Stimulated activated CD4-positive, alpha-beta T cell treated with anti-CD3 and anti-CD28 coated beads, Interleukin-12 subunit alpha, Interleukin-12 subunit beta, amount 100 ng/mL, for 48 hours (primary cell): ENCODE measurements around the gene MED29.

ENCODE experiments used
- DNase-seq, 3 donors: peaks; one replicate each; pipeline ENCODE4 v3.0.0-alpha.2; 2020; ENCODE audit warnings: low read depth in 2 of 3, low spot score in 1 of 3

The MED29 gene

DNA sequence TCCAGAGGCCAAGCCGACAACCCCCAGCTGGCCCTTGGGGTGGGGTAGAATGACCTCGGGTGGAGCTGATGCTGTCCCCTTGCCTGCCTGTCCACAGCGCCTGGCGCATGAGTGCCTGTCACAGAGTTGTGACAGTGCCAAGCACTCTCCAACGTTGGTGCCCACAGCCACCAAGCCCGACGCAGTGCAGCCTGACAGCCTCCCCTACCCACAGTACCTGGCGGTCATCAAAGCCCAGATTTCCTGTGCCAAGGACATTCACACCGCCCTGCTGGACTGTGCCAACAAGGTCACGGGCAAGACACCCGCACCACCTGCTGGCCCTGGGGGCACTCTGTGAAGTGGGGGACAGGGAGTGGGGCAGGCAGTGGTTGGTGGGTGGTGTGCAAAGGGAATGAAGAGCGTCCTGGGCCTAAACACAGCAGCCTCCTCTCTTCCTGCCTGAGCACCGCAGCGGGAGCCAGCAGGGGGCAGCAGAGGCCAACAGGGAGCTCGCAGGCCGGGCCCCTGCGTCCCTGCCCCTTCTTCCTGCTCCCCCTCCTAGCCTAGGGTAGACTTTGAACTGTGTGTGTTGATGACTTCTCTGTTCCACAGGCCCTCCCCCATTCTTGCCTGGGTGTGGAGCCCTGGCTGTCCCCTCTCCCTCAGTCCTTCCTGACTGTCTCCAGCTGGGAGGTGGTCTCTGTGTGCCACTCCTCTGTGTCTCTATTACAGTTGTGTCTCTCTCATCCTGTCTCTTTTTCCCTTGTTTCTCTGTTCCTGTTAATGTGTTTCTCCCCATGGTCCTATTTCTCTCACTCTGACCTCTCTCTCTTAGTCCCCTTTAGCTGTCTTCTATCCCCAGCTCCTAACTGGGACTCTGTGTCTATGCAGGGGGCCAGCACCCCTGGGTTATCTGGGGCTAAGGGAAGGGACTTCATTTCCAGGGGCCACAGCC is 6.5 kb downstream of the MED29 start:
- peak; percentile 88 to 93 (median 92) for DNase-seq

DNA sequence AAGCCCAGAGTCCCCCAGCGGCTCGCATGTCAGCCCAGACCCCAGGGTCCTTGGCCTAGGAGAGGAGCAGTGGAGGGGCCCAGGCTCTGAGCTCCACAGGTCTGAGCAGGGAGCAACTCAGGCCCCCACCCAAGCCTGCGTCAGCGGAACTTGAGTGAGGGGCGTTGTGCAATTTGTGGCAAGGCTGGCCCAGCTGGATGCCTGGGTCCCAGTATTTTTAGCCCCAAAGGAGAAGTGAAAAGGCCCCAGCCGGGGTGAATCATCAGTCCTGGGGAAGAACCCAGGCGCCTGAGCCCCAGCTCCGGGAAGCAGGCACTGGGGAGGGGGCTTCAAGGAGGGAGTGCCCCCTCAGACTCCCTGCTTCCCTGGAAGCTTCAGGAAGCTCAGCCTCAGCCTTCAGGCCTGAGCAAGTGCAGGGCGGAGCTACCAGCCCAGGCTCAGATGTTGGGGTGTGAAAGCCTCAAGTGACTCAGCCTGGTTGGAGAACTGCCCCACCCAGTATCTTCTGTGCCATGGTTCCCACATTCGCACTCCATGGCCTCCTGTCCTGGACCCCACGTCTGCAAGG is 7.2 kb downstream of the MED29 start:
- DNase-seq, result peak in 2 of 3 donors; percentile 40 to 47

DNA sequence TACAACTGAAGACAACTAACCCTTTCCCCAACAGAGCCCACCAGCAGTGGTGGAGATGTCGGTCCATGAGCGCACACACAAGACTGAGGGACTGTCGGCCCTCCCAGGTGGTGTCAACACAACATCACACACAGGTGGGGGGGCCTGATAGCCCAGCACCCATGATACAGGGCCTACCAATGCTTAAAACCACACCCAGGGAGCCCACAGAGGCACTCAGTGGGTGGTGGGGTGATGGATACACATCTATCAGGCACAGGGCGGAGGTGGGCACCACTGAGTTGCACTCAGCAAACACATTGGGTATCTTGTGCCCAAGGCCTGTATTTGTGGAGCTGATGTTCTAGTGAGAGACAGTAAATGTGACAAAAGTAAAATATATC is 8.5 kb downstream of the MED29 start:
- DNase-seq, result no peak

DNA sequence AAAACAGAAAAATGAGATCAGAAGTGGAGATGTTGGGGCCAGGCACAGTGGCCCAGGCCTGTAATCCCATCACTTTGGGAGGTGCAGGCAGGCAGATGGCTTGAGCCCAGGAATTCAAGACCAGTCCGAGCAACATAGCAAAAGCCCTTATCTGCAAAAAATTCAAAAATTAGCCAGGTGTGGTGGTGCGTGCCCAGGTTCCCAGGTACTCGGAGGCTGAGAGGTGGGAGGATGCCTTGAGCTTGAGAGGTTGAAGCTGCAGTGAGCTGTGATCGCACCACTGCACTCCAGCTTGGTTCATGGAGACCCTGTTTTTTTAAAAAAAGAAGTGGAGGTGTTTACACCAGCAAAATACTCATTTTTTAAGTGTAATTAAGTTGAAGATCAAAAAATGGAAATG is 8.9 kb downstream of the MED29 start:
- no peak for DNase-seq

DNA sequence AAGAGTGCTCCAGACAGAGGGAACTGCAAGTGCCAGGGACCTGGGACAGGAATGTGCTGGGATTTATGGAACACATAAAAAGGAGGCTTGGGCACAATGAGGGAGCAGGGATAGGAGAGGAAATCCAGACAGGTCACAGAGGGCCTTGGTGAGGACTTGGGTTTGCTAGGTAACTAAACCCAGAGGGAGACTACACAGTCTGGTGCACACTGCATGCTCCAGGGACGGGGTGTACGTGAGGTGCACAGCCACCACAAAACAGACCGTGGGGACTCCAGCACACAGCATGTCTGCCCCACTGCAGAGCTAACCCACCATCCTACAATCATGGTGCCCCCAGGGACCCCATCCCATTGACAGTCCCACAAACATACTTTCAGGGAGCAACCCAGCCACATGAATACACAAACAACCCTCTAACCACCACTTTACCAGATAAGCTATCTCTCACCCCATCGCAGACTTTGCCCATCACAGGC is 9.9 kb downstream of the MED29 start:
- no peak for DNase-seq

DNA sequence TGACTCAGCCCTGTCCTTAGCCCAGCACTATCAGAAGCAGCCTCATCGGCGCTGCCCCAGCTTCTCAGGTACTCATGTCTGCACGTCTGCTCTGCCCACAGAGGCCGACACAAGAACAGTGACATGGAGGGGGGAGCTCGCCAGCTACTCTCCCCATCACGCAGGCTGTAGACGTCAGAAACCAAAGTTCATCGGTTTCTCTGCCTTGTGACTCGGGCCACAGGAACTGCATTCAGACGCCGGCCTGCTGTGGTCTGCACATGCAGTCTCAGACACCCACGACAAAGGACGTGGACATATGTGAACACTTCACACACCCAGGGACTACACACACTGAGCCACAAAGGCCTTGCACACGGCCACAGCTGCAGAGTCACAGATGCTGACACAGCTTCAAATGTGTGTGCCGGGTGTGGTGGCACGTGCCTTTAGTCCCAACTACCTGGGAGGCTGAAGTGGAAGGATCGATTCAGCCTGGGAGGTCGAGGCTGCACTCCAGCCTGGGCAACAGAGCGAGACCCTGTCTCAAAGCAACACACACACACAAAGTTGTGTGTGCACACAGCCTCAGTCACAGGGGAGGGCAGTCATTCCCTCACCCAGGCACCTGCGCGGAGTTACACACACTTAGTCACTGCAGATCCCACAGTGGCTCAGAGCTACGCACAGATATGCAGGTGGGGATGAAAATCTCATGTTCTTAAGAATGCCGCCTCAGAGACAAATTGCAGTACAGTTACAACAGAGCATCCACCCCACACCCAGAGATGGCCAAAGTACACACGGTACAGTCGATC is 10.6 kb downstream of the MED29 start:
- DNase-seq, result peak; percentile 68 to 77 (median 74)

DNA sequence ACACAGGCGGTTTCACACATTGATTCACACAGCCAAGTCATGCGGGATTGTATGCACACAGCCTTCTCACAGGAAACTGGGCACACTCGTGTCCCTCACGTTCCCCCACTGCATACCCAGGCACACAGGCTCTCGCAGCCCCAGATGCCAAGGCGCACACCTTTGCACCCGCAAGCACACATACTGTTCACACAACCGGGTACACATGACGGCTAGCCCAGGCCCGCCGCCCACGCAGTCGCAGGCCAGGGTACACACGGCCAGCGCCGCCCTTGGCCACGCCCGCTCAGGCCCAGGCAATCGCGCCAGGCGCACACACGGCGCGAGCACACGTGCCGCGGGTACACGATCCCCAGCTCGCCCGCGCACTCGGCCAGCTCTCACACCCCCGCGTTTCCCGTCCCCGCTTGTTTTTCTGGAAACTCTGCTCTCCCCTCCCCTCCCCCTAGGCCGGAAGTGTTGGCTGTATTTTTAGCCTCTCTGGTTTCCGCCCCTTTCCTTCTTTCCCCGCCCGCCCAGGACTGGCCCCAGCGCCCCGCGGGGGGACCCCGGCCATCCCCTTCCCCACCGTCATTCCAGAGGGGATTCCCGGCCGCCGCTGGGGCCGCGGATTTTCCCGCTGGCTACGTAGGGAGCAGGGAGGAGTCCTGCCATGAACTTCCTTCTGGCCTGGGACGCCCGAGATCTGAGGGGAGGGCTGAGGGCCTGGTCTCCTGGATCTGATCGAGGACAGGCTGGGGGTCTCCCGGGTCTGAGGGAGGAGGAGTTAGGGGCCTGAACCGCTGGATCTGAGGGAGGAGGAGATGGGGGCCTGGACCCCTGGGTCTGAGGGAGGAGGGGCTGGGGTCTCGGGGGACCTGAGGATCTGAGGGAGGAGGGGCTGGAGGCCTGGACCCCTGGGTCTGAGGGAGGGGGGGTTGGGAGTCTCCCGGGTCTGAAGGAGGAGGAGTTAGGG is 11.4 kb downstream of the MED29 start:
- peak; percentile 76 to 85 (median 83) for DNase-seq

DNA sequence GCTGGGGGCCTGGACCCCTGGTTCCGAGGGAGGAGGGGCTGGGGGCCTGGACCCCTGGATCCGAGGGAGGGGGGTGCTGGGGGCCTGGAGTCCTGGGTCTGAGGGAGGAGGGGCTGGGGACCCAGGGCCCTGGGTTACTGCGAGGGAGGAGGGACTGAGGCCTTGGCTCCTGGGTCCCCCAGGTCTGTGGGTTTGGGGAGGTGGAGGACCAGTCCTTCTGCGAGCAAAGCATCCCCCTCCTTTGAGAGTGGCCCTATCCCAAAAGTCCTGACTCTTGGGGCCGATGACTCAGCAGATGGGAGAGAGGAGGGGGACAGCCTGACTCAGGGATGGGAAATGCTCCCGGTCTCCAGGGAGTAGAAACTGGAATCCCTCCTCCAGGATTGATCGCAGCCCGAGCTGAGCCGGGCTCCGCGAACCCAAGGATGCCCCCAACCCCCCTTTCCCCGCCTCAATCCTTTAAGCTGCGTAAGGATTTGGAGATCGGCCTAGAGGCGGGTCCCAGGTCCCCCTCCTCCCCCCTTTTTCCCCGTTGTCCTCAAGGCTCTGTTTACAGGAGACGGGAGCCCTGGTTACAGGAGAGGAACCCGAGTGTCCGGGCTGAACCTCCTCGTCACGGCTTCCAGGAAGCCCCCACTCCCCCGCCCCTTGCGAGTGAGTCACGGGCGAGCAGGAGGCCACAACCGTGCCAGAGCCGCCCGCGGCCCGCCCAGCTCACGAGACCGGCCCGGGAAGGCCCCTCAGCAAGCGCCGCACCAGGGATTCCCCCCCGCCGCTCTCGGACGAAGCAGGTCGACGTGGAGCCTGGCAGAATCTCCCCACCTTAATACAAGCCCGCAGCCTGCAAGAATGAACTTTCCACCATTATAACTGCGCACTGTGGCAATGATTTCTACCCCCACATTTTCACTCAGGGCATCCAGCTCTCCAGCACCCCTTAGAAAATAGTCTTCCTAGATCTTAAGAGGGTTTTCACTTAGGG is 12.4 kb downstream of the MED29 start:
- peak; percentile 91 to 96 (median 92) for DNase-seq

DNA sequence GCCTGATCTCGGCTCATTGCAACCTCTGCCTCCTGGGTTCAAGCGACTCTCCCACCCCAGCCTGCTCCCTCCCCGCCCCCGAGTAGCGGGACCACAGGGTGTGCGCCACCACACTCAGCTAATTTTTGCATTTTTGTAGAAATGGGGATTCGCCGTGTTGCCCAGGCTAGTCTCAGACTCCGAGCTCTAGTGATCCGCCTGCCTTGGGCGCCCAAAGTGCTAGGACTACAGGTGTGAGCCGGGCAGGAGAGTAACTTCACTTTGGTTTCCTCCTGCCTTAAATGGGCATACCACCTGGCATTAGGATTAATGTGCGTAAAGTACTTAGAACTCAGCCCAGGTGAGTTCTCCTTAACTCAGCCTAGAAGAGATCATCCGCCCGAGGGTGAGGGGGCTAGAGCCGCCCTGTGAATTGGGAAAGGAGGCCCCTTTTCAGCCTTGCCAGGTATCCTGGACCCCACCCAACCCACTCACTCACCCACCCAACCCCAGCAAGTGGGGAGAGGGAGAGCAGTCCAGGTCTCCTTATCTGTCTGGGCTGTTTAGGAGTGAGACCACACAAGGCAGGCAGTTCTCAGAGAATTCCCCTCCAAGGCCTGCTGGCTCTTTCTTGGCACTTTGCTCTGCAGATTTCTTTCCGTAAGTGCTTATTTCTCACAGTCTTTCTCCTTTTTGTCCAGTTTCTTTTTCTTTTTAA is 14.2 kb downstream of the MED29 start:
- no peak for DNase-seq

DNA sequence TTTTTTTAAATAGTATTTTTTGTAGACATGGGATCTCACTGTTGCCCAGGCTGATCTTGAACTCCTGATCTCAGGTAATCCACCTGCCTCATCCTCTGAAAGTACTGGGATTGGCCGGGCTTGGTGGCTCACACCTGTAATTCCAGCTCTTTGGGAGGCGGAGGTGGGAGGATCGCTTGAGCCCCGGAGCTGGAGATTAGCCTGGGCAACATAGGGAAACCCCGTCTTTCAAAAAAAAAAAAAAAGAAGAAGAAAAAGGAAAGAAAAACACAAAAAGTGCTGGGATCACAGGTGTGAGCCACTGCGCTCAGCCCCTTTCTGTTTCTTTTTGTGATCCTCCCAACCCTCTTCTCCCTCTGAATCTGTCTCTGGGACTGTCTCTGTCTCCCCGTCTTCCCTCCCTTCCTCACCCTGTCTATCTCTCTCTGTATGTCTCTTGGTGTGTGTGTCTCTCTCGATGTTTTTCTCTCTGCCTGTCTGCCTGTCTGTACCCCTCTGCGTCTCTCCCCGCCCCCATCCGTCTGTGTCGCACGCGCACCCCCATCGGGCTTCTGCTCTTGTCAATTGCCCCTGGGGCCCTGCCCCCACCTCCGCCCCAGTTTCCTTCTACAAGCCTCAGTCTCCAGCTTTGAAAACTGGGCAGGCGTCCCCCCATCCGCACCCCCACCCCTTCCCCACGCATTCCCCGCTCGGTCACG is 14.9 kb downstream of the MED29 start:
- peak; percentile 68 to 81 (median 73) for DNase-seq

DNA sequence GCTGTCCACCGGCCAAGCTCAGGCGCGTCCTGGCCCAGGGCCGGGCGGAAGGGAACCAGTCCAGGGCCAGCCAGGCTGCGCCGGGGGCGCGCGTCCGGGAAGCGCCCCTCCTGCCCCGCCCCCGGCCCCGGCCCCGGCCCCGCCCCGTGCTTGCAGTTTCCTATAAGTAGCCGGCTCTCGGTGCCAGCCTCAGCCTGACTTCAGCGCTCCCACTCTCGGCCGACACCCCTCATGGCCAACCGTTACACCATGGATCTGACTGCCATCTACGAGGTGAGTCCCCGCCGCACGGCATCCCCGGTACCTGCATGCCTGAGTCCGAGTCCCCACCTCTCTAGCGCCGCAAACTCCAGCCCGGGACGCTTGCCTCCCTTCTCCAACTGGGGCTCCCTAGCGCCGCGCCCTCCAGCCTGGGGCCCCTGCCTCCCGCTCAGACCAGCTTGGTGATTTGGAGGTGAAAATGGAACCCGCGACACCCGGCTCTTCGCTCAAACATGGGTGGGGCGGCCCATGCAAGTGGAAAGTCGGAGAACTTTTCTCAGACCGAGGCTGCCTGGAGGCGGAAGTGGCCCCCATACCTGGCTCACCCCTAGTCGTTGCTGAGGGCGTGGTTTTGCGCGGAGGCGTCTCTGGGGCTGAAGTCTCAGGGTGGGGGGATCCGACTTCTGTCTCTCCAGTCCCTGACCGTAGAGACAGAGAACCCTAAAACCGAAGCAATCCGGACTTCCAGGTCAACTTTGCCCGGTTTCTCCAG is 15.7 kb downstream of the MED29 start, which contains the start of gene ZFP36:
ZFP36 (plus strand) TSS at position 192 of the 754 bp plus-strand sequence; CDS start at position 250, 58 bp downstream.
- DNase-seq, result peak; percentile 79 to 85 (median 82)

DNA sequence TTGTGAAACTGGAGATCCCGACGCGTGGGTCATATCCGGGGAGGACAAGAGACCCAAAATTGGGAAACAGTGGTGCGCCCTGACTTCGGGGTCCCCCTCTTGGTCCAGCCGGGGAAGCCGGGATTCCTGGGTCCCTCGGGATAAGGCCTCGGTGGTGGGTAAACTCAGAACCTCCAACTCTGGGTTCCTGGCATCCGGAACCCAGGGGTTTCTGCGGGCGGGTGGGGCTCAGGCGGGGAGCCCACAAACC is 16.2 kb downstream of the MED29 start:
- no peak for DNase-seq

DNA sequence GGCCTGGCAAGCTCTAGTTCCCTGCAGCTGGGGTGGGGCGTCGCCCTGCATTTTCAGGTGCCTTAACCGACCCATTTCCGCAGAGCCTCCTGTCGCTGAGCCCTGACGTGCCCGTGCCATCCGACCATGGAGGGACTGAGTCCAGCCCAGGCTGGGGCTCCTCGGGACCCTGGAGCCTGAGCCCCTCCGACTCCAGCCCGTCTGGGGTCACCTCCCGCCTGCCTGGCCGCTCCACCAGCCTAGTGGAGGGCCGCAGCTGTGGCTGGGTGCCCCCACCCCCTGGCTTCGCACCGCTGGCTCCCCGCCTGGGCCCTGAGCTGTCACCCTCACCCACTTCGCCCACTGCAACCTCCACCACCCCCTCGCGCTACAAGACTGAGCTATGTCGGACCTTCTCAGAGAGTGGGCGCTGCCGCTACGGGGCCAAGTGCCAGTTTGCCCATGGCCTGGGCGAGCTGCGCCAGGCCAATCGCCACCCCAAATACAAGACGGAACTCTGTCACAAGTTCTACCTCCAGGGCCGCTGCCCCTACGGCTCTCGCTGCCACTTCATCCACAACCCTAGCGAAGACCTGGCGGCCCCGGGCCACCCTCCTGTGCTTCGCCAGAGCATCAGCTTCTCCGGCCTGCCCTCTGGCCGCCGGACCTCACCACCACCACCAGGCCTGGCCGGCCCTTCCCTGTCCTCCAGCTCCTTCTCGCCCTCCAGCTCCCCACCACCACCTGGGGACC is 16.6 kb downstream of the MED29 start:
- peak in 1 of 3 donors; percentile 30 for DNase-seq

DNA sequence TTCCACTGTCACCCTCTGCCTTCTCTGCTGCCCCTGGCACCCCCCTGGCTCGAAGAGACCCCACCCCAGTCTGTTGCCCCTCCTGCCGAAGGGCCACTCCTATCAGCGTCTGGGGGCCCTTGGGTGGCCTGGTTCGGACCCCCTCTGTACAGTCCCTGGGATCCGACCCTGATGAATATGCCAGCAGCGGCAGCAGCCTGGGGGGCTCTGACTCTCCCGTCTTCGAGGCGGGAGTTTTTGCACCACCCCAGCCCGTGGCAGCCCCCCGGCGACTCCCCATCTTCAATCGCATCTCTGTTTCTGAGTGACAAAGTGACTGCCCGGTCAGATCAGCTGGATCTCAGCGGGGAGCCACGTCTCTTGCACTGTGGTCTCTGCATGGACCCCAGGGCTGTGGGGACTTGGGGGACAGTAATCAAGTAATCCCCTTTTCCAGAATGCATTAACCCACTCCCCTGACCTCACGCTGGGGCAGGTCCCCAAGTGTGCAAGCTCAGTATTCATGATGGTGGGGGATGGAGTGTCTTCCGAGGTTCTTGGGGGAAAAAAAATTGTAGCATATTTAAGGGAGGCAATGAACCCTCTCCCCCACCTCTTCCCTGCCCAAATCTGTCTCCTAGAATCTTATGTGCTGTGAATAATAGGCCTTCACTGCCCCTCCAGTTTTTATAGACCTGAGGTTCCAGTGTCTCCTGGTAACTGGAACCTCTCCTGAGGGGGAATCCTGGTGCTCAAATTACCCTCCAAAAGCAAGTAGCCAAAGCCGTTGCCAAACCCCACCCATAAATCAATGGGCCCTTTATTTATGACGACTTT is 17.4 kb downstream of the MED29 start:
- DNase-seq, result no peak

DNA sequence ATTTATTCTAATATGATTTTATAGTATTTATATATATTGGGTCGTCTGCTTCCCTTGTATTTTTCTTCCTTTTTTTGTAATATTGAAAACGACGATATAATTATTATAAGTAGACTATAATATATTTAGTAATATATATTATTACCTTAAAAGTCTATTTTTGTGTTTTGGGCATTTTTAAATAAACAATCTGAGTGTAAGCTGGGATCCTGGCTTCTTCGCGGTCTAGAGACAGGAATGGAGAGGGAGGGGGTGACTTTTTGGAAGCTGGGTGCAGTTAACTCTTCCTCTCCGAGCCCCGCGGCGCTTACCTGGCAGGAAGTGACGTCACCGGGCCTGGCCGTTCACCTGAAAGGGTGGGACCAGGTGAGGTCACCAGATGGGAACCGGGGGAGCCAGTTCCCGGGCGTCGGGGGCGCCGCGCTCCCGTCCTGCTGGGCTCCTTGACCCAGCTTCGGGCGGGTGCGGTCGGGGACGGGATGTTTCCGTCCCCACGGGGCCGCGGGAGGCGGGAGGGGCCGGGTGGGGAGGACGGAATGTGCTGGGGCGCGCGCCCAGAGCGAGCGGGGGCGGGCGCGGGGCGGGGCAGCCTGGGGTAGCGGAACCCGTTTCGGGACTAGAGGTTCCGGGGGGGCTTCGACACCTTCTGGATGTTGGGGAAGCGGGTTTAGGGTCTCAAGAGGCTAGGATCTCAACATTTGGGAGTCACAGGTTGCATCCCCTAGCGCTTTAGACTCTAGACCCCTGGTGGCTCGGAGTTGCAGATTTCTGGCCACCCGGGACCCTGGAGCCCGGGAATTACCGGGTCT is 18.2 kb downstream of the MED29 start:
- peak in 2 of 3 donors; percentile 62 to 66 for DNase-seq
